Muscle layer of colon (tissue), 2 donors: ENCODE data around the gene ACCS.

ENCODE experiments used
- H3K27ac ChIP-seq: one replicate; pipeline ENCODE4 v1.7.0; 2013; ENCODE audit warnings: low read depth, mild to moderate bottlenecking, low read length, moderate library complexity
- H3K27me3 ChIP-seq, 2 donors: one replicate each; pipeline ENCODE4 v1.7.0; 2013; ENCODE audit warnings: low read length in 2 of 2, mild to moderate bottlenecking in 2 of 2; ENCODE audit not compliant: insufficient read depth in 2 of 2, control insufficient read depth in 1 of 2
- H3K36me3 ChIP-seq: one replicate; pipeline ENCODE4 v1.7.0; 2013; ENCODE audit warnings: mild to moderate bottlenecking, low read length; ENCODE audit not compliant: insufficient read depth
- H3K4me1 ChIP-seq: one replicate; pipeline ENCODE4 v1.7.0; 2013; ENCODE audit warnings: mild to moderate bottlenecking, low read length; ENCODE audit not compliant: insufficient read depth
- H3K4me3 ChIP-seq, 2 donors: one replicate each; pipeline ENCODE4 v1.7.0; 2013; ENCODE audit warnings: low read length in 2 of 2, low read depth in 1 of 2, mild to moderate bottlenecking in 1 of 2, moderate library complexity in 1 of 2
- H3K9ac ChIP-seq: one replicate; pipeline ENCODE4 v1.7.0; 2013; ENCODE audit warnings: low read length
- H3K9me3 ChIP-seq: one replicate; pipeline ENCODE4 v1.7.0; 2013; ENCODE audit warnings: mild to moderate bottlenecking, low read length
- donor health status: abdominal sarcoma.
- donor health status: Adenocarcinoma of cecum.

Gene ACCS

GRCh38 chr11:44116234-44116830 lies 50.3 kb downstream of the ACCS start:
- H3K4me1 ChIP-seq: no peaks in the 10 kb centered on the region
- peaks cover 35% of the 10 kb centered on the region for H3K36me3 ChIP-seq
- H3K4me3 ChIP-seq: no peak overlapping the region
- H3K9me3 ChIP-seq: no peaks in the 10 kb centered on the region
- H3K9ac ChIP-seq: no peak overlapping the region
- no peak overlapping the region for H3K27ac ChIP-seq
- H3K27me3 ChIP-seq: no peaks in the 10 kb centered on the region

GRCh38 chr11:44120169-44120568 lies 54.1 kb downstream of the ACCS start:
- no peak overlapping the region for H3K9ac ChIP-seq
- H3K4me3 ChIP-seq: no peak overlapping the region
- no peaks in the 10 kb centered on the region for H3K9me3 ChIP-seq

GRCh38 chr11:44125598-44125997 lies 59.5 kb downstream of the ACCS start:
- Histone ChIP-seq H3K36me3 (peaks cover 51% of the 10 kb centered on the region), H3K4me3 (no peak overlapping the region), H3K27me3 (no peaks in the 10 kb centered on the region), H3K9me3 (no peaks in the 10 kb centered on the region), H3K4me1 (no peaks in the 10 kb centered on the region), H3K27ac (no peak overlapping the region), H3K9ac (no peak overlapping the region)

More at GRCh38 chr11:44120169-44120568, 54.1 kb downstream of the ACCS start:
- Histone ChIP-seq H3K36me3 (peaks cover 27% of the 10 kb centered on the region), H3K4me1 (no peaks in the 10 kb centered on the region), H3K27me3 (no peaks in the 10 kb centered on the region), H3K27ac (no peak overlapping the region)

- Histone ChIP-seq H3K4me1 (no peaks in the 10 kb centered on the region), H3K27ac (no peak overlapping the region), H3K9me3 (no peaks in the 10 kb centered on the region), H3K27me3 (no peaks in the 10 kb centered on the region), H3K4me3 (no peak overlapping the region), H3K36me3 (peaks cover 55% of the 10 kb centered on the region), H3K9ac (no peak overlapping the region)
Measured at GRCh38 chr11:44126304-44126703, 60.2 kb downstream of the ACCS start.

GRCh38 chr11:44127130-44127529 lies 61.1 kb downstream of the ACCS start:
- Histone ChIP-seq H3K36me3 (peaks cover 56% of the 10 kb centered on the region), H3K27me3 (no peaks in the 10 kb centered on the region), H3K9ac (no peak overlapping the region), H3K9me3 (no peaks in the 10 kb centered on the region), H3K27ac (no peak overlapping the region), H3K4me3 (no peak overlapping the region), H3K4me1 (no peaks in the 10 kb centered on the region)

GRCh38 chr11:44128729-44129128 lies 62.7 kb downstream of the ACCS start:
- no peaks in the 10 kb centered on the region for H3K9me3 ChIP-seq
- peaks cover 64% of the 10 kb centered on the region for H3K36me3 ChIP-seq
- H3K27ac ChIP-seq: no peak overlapping the region
- H3K9ac ChIP-seq: no peak overlapping the region
- no peaks in the 10 kb centered on the region for H3K4me1 ChIP-seq
- H3K4me3 ChIP-seq: no peak overlapping the region
- H3K27me3 ChIP-seq: no peaks in the 10 kb centered on the region

GRCh38 chr11:44130751-44131150 lies 64.7 kb downstream of the ACCS start:
- Histone ChIP-seq H3K27ac (no peak overlapping the region), H3K4me3 (no peak overlapping the region), H3K4me1 (no peaks in the 10 kb centered on the region), H3K36me3 (peaks cover 51% of the 10 kb centered on the region), H3K27me3 (no peaks in the 10 kb centered on the region), H3K9me3 (no peaks in the 10 kb centered on the region), H3K9ac (no peak overlapping the region)

- Histone ChIP-seq H3K9ac (no peak overlapping the region), H3K27ac (no peak overlapping the region), H3K9me3 (no peaks in the 10 kb centered on the region), H3K27me3 (no peaks in the 10 kb centered on the region), H3K36me3 (peaks cover 35% of the 10 kb centered on the region), H3K4me1 (no peaks in the 10 kb centered on the region), H3K4me3 (no peak overlapping the region)
Measured at GRCh38 chr11:44133335-44133946, 67.4 kb downstream of the ACCS start.
